HG03520 (cell line): ENCODE results near the gene NFU1.

ENCODE experiments used
- ATAC-seq: cut with Tn5 transposase; IDR thresholded peaks from one replicate; pipeline ENCODE4 v1.9.1; 2021; ENCODE audit warnings: mild to moderate bottlenecking, moderate library complexity; ENCODE audit not compliant: unreplicated experiment

NFU1 gene

DNA sequence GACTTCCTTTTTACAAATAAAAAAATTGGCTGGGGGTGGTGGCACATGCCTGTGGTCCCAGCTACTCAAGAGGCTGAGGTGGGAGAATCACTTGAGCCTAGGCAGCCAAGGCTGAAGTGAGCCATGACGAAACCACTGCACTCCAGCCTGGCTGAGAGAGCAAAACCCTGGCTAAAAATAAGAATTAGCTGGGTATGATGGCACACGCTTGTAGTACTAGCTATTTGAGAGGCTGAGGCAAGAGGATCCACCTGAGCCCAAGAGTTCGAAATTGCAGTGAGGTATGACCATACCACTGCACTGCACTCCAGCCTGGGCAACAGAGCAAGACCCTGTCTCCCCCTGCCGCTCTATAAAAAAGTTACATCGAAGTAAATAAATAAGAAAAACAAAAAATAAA lies 83.9 kb downstream of the NFU1 start:
- ATAC-seq = no peak

DNA sequence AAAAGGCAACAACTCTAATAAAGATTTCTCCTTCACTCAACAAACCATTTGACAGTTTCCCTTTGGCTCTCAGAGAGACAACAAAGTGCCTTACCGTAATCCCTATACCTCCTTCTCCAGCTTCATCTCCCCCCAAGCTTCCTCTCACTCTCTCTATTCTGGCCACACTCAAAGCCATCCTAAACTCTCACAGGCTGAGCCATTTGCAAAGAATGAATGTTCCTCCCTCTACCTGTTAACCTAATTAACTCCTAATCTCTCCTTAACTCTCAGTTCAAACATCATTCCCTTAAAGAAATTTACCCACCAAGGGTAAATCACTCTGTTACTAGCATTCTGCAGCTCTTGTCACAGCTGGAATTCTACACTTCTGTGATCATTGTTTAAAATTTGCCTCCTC lies 88.5 kb downstream of the NFU1 start:
- ATAC-seq = no peak
